Measurements from ENCODE around the gene AIFM3. TPM values are rescaled to one million over a fixed set of nuclear protein-coding genes. Genes with fewer than 3 reads are reported as not detected.

The AIFM3 gene, protein sequence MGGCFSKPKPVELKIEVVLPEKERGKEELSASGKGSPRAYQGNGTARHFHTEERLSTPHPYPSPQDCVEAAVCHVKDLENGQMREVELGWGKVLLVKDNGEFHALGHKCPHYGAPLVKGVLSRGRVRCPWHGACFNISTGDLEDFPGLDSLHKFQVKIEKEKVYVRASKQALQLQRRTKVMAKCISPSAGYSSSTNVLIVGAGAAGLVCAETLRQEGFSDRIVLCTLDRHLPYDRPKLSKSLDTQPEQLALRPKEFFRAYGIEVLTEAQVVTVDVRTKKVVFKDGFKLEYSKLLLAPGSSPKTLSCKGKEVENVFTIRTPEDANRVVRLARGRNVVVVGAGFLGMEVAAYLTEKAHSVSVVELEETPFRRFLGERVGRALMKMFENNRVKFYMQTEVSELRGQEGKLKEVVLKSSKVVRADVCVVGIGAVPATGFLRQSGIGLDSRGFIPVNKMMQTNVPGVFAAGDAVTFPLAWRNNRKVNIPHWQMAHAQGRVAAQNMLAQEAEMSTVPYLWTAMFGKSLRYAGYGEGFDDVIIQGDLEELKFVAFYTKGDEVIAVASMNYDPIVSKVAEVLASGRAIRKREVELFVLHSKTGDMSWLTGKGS
- 1 to 10 TPM; 1.8 to 2.7 TPM for total RNA-seq
- 0.43 TPM for polyA plus RNA-seq (2013, experiment 1 of 2)
- polyA plus RNA-seq (2013, experiment 2 of 2) = 0.70 TPM
- long read RNA-seq, experiment 1, partial matches to known transcripts = 1 of 1 reads
- long read RNA-seq, experiment 1, other reads (novel, unspliced or antisense) = 0 of 1 reads
- long read RNA-seq, experiment 2, partial matches to known transcripts = 0 of 1 reads
- long read RNA-seq, experiment 2, other reads (novel, unspliced or antisense) = 0 of 1 reads
- long read RNA-seq, experiment 3, partial matches to known transcripts = 0 of 1 reads
- long read RNA-seq, experiment 3, other reads (novel, unspliced or antisense) = 1 of 1 reads
- long read RNA-seq, experiment 4, partial matches to known transcripts = 1 of 1 reads
- long read RNA-seq, experiment 4, other reads (novel, unspliced or antisense) = 0 of 1 reads

GRCh38 chr22:20966883-20967696 is at the start of gene AIFM3:
TSS of gene AIFM3 (plus strand) at chr22:20967255. CDS start at chr22:20967945, 690 bp downstream.
- DNase-seq = no peak
- peaks cover 13% of the 10 kb centered on the region for H3K4me1 Mint-ChIP-seq
- H3K27me3 Mint-ChIP-seq (ENCODE audit: insufficient read depth) = peaks cover 91% of the 10 kb centered on the region
- TF ChIP-seq, protein P1, sequence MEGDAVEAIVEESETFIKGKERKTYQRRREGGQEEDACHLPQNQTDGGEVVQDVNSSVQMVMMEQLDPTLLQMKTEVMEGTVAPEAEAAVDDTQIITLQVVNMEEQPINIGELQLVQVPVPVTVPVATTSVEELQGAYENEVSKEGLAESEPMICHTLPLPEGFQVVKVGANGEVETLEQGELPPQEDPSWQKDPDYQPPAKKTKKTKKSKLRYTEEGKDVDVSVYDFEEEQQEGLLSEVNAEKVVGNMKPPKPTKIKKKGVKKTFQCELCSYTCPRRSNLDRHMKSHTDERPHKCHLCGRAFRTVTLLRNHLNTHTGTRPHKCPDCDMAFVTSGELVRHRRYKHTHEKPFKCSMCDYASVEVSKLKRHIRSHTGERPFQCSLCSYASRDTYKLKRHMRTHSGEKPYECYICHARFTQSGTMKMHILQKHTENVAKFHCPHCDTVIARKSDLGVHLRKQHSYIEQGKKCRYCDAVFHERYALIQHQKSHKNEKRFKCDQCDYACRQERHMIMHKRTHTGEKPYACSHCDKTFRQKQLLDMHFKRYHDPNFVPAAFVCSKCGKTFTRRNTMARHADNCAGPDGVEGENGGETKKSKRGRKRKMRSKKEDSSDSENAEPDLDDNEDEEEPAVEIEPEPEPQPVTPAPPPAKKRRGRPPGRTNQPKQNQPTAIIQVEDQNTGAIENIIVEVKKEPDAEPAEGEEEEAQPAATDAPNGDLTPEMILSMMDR (conservative IDR thresholded peaks at IDR 0.05) = no peak
- H3K27me3 ChIP-seq (ENCODE audit: control insufficient read depth, insufficient read depth, low read length, poor library complexity, severe bottlenecking) = peaks cover 79% of the 10 kb centered on the region
- H3K4me3 Mint-ChIP-seq = no peak within 1 kb of the TSS
- no peaks in the 10 kb centered on the region for H3K9me3 ChIP-seq (ENCODE audit: control insufficient read depth, low read length)
- peaks cover 4% of the 10 kb centered on the region for H3K4me1 ChIP-seq (ENCODE audit: control insufficient read depth, insufficient read depth, low read length)
- no peak within 1 kb of the TSS for H3K4me3 ChIP-seq (ENCODE audit: low read length)
- no peak within 1 kb of the TSS for H3K27ac ChIP-seq (ENCODE audit: low read depth, low read length)
- H3K27ac Mint-ChIP-seq = no peak within 1 kb of the TSS
- H3K36me3 ChIP-seq (ENCODE audit: control insufficient read depth, insufficient read depth, low read length) = no peaks in the 10 kb centered on the region
- no peaks in the 10 kb centered on the region for H3K36me3 Mint-ChIP-seq (ENCODE audit: low read depth)
- no peaks in the 10 kb centered on the region for H3K9me3 Mint-ChIP-seq
- H3K9ac ChIP-seq (ENCODE audit: extremely low read depth, low read length, poor library complexity, severe bottlenecking) = no peak within 1 kb of the TSS
- WGBS, 2 experiments (ENCODE audit: insufficient coverage in 1 of 2, insufficient read length in 1 of 2) = 66 to 77% methylated on average over 10 to 22 of the region's 22 CpGs

GRCh38 chr22:20918663-20919218 is 48.3 kb upstream of the AIFM3 start:
- H3K9ac ChIP-seq (ENCODE audit: extremely low read depth, low read length, poor library complexity, severe bottlenecking) = peak overlapping the region; percentile 83
- 0% methylated on average over 8 to 15 of the region's 19 CpGs for WGBS, 2 experiments (ENCODE audit: insufficient coverage in 1 of 2, insufficient read length in 1 of 2)
- DNase-seq = no peak

More at GRCh38 chr22:20918663-20919218, 48.3 kb upstream of the AIFM3 start:
- peak overlapping the region; percentile 100 for H3K4me3 Mint-ChIP-seq
- no peaks in the 10 kb centered on the region for H3K27me3 Mint-ChIP-seq (ENCODE audit: insufficient read depth)
- H3K9me3 Mint-ChIP-seq = no peaks in the 10 kb centered on the region
- H3K27ac Mint-ChIP-seq = peak overlapping the region; percentile 98
- H3K4me1 ChIP-seq (ENCODE audit: control insufficient read depth, insufficient read depth, low read length) = no peaks in the 10 kb centered on the region
- H3K27me3 ChIP-seq (ENCODE audit: control insufficient read depth, insufficient read depth, low read length, poor library complexity, severe bottlenecking) = no peaks in the 10 kb centered on the region
- peaks cover 13% of the 10 kb centered on the region for H3K36me3 ChIP-seq (ENCODE audit: control insufficient read depth, insufficient read depth, low read length)
- H3K4me3 ChIP-seq (ENCODE audit: low read length) = peak overlapping the region; percentile 91
- H3K36me3 Mint-ChIP-seq (ENCODE audit: low read depth) = peaks cover 8% of the 10 kb centered on the region
- no peaks in the 10 kb centered on the region for H3K9me3 ChIP-seq (ENCODE audit: control insufficient read depth, low read length)
- peaks cover 18% of the 10 kb centered on the region for H3K4me1 Mint-ChIP-seq
- TF ChIP-seq, protein P1 (conservative IDR thresholded peaks at IDR 0.05) = no peak
- no peak overlapping the region for H3K27ac ChIP-seq (ENCODE audit: low read depth, low read length)

All from endodermal cell (in vitro differentiated cells).